ENCODE measurements around the gene PSMD13.

DNA sequence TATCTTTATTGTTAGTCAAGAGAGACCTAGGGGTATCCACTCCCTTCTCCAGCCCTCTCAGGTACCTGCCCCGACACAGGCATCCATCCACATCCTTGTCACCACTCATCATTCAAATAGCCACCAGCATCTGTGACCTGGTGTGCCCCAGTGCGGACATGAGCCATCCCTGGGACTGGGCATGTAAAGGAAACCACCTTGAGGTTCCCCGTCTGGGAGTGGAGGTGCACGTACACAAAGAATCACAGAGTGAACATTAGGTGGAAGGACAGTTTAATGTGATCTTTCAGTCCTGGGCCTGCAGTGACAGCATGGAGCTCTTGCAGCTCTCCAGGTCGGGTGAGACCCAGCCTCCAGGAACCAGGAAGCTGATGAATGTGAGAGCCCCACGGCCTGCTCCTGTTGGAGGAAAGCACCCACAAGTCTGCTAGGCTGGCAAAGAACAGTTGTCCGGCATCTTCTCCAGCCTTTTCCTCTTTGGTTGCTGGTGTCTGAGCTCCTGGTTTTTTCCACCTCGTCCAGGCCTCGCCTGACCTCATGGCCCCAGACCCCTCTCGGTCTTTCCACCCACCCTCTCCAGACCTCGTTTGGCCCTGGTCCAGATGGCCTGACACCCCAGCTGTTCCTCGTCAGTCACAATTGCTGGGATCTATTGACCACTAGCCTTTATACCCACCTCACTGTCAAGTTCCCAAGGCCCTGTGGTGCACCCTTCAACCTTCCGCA lies 16.5 kb downstream of the PSMD13 start:
- no peak for TF ChIP-seq POLR2A (IDR thresholded peaks at IDR 0.05; ENCODE audit: borderline replicate concordance, extremely low read depth, insufficient read depth, insufficient read length)
- no peak for TF ChIP-seq YY1 (IDR thresholded peaks at IDR 0.05; ENCODE audit: extremely low read depth, insufficient replicate concordance, low read depth, low read length)
- TF ChIP-seq, protein P1, sequence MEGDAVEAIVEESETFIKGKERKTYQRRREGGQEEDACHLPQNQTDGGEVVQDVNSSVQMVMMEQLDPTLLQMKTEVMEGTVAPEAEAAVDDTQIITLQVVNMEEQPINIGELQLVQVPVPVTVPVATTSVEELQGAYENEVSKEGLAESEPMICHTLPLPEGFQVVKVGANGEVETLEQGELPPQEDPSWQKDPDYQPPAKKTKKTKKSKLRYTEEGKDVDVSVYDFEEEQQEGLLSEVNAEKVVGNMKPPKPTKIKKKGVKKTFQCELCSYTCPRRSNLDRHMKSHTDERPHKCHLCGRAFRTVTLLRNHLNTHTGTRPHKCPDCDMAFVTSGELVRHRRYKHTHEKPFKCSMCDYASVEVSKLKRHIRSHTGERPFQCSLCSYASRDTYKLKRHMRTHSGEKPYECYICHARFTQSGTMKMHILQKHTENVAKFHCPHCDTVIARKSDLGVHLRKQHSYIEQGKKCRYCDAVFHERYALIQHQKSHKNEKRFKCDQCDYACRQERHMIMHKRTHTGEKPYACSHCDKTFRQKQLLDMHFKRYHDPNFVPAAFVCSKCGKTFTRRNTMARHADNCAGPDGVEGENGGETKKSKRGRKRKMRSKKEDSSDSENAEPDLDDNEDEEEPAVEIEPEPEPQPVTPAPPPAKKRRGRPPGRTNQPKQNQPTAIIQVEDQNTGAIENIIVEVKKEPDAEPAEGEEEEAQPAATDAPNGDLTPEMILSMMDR (IDR thresholded peaks at IDR 0.05 in 2 of 3, conservative IDR thresholded peaks at IDR 0.05 in 1 of 3; ENCODE audit: borderline replicate concordance in 1 of 3, insufficient read depth in 1 of 3, low read depth in 2 of 3, low read length in 2 of 3), result no peak
- TF ChIP-seq, protein P2, sequence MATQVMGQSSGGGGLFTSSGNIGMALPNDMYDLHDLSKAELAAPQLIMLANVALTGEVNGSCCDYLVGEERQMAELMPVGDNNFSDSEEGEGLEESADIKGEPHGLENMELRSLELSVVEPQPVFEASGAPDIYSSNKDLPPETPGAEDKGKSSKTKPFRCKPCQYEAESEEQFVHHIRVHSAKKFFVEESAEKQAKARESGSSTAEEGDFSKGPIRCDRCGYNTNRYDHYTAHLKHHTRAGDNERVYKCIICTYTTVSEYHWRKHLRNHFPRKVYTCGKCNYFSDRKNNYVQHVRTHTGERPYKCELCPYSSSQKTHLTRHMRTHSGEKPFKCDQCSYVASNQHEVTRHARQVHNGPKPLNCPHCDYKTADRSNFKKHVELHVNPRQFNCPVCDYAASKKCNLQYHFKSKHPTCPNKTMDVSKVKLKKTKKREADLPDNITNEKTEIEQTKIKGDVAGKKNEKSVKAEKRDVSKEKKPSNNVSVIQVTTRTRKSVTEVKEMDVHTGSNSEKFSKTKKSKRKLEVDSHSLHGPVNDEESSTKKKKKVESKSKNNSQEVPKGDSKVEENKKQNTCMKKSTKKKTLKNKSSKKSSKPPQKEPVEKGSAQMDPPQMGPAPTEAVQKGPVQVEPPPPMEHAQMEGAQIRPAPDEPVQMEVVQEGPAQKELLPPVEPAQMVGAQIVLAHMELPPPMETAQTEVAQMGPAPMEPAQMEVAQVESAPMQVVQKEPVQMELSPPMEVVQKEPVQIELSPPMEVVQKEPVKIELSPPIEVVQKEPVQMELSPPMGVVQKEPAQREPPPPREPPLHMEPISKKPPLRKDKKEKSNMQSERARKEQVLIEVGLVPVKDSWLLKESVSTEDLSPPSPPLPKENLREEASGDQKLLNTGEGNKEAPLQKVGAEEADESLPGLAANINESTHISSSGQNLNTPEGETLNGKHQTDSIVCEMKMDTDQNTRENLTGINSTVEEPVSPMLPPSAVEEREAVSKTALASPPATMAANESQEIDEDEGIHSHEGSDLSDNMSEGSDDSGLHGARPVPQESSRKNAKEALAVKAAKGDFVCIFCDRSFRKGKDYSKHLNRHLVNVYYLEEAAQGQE (IDR thresholded peaks at IDR 0.05; ENCODE audit: low read depth), result no peak
- no peak for TF ChIP-seq SIN3A (IDR thresholded peaks at IDR 0.05; ENCODE audit: low read depth)
- TF ChIP-seq EZH2 (IDR thresholded peaks at IDR 0.05), result no peak
- no peak for TF ChIP-seq SP1 (IDR thresholded peaks at IDR 0.05; ENCODE audit: low read depth)
- no peak for TF ChIP-seq ZNF274 (IDR thresholded peaks at IDR 0.05; ENCODE audit: low read depth, low read length)
- no peak for TF ChIP-seq POLR2AphosphoS5 (IDR thresholded peaks at IDR 0.05; ENCODE audit: low read depth, low read length)
- no peak for TF ChIP-seq TCF7L2 (IDR thresholded peaks at IDR 0.05; ENCODE audit: borderline replicate concordance, extremely low read depth, insufficient read depth, insufficient read length)
- no peak for TF ChIP-seq ZFX (IDR thresholded peaks at IDR 0.05)
- no peak for TF ChIP-seq CEBPB (IDR thresholded peaks at IDR 0.05; ENCODE audit: low read depth)
- no peak for TF ChIP-seq JUND (IDR thresholded peaks at IDR 0.05)
- no peak for TF ChIP-seq CBX3 (IDR thresholded peaks at IDR 0.05; ENCODE audit: low read depth)

All from HCT116 (cell line).